HG03457 (cell line): ENCODE results near the gene B3GALNT2.

Experiments used
- ATAC-seq: cut with Tn5 transposase; IDR thresholded peaks from one replicate; pipeline ENCODE4 v1.9.1; 2021; ENCODE audit warnings: moderate number of reproducible peaks; ENCODE audit not compliant: unreplicated experiment

The B3GALNT2 gene

GRCh38 chr1:235411489-235412486, 92.5 kb downstream of the B3GALNT2 start:
- no peak for ATAC-seq

- ATAC-seq: no peak
Measured at GRCh38 chr1:235410467-235410866, 93.8 kb downstream of the B3GALNT2 start.

DNA sequence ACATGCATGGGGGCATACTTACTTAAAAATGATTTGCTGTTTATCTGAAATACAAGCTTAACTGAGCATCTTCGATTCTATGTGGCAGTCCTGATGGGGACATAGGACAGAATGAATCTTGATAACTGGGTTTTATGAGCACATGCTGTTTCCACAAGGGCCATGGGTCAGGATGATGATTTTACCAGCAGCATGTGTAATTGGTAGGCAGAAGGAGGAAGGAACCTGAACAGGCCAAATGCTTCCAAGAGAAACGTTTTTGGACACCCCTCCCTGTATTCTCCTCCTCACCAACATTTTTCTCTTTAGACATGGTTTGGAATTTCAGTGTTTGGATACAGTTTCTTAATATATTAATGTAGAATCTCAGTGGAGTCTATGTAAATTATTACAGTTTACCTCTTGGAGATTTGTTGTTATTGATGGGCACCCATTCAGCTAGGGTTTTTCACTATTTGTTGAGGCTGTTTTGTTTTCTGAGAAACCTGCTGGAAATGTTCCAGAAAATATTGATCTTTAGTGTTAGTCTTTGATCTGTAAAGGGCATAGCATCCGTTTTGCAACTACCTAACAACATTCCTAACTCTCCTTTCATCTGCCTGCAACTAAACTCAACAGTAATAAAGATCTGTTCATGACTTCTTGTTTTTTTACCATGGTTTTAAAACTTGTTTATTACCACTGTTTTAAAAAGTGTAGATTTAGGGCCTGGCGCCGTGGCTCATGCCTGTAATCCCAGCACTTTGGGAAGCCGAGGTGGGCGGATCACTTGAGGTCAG, 95.0 kb downstream of the B3GALNT2 start:
- no peak for ATAC-seq

DNA sequence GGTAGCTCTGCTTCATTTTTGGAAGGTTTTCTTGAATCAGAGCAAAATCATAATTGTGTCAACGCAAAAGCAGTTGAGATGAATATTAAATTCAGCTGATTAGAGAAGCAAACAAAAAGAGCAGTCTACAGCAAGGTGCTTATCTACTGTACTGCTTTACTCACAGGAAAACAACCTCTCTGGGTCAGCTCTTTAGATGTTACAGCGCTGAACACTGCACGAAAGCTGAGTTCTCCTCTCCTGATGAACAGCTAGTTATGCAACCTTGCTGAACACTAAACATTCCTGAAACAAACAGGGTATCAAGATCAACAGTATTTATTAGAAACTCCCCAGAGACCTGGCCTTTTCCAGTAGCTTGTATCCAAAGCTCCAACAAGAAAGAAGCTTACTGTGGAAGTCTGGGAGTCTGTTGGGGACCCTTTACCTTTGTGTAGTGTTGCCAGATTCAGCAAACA, 95.7 kb downstream of the B3GALNT2 start:
- no peak for ATAC-seq

GRCh38 chr1:235407419-235407818, 96.8 kb downstream of the B3GALNT2 start:
- no peak for ATAC-seq

DNA sequence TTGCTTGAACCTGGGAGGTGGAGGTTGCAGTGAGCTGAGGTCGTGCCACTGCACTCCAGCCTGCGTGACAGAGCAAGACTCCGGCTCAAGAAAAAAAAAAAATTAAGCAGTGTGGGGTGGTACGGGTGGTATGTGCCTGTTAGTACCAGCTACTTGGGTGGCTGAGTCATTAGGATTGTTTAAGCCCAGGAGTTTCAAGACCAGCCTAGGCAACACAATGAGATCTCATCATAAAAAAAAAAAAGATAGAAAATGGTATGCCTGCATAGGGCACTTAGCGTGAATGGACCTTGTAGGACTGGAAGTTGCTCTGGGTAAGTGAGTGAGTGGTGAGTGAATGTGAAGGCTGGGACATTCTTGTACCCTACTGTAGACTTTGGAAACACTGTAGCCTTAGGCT, 100.1 kb downstream of the B3GALNT2 start:
- no peak for ATAC-seq

DNA sequence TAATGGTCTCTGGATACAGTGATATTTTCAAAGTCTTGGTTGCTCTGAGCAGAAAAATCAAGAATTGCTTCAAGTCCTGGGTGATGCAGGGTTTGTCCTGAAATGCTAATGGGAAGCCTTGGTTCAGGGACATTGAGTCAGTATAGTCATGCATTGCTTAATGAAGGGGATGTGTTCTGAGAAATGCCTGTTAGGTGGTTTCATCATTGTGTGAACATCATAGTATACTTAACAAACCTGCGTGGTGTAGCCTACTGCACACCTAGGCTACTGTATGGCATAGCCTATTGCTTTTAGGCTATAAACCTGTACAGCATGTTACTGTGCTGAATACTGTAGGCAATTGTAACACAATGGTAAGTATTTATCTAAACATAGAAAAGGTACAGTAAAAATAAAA, 100.7 kb downstream of the B3GALNT2 start:
- no peak for ATAC-seq

GRCh38 chr1:235402457-235403200, 101.6 kb downstream of the B3GALNT2 start:
- ATAC-seq: no peak

DNA sequence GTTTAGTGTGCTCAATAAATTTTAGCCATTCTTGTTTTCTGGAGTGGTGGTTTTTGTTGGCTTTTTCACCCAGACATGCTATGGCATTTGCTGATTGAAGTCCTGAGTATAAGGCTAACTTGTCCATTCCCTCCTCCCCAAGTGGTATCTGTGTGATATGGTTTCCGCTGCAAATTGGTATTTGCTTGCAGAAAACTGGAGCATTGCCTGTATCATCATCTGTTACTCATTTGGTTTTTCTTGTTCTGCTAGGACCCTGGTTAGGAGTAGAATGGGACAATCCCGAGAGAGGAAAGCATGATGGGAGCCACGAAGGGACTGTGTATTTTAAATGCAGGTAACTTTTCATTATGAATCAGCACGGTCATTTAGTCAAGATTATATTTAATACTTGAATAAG, 103.0 kb downstream of the B3GALNT2 start:
- ATAC-seq: no peak
